GM19351 (cell line): ENCODE results near the gene TMEM209.
"Not testable (repeated sequence)": the region's sequence is repeated elsewhere in the genome, so short reads cannot be mapped to it uniquely, and the experiment has no call there.

Experiments
- ATAC-seq: cut with Tn5 transposase; IDR thresholded peaks from one replicate; pipeline ENCODE4 v1.9.1; 2021; ENCODE audit warnings: mild to moderate bottlenecking, moderate library complexity; ENCODE audit not compliant: unreplicated experiment

The TMEM209 gene

GRCh38 chr7:130129011-130129411 is 76.2 kb downstream of the TMEM209 start:
- ATAC-seq: no peak

- no peak for ATAC-seq
These were observed 77.3 kb downstream of the TMEM209 start for GRCh38 chr7:130127821-130128317.

GRCh38 chr7:130127404-130127803 is 77.8 kb downstream of the TMEM209 start:
- no peak for ATAC-seq

- ATAC-seq: not testable (repeated sequence)
These were observed 78.4 kb downstream of the TMEM209 start for GRCh38 chr7:130126840-130127239.

GRCh38 chr7:130124711-130125110 is 80.5 kb downstream of the TMEM209 start:
- ATAC-seq: no peak

- ATAC-seq: no peak
These were observed 81.7 kb downstream of the TMEM209 start for GRCh38 chr7:130123501-130123900.

GRCh38 chr7:130118801-130119200 is 86.4 kb downstream of the TMEM209 start:
- ATAC-seq: no peak

- ATAC-seq: no peak
These were observed 86.9 kb downstream of the TMEM209 start for GRCh38 chr7:130118294-130118693.

GRCh38 chr7:130114776-130115175 is 90.4 kb downstream of the TMEM209 start:
- ATAC-seq: no peak
